H9 (cell line): ENCODE data around the gene ADCY5. TPM values are rescaled to one million over a fixed set of nuclear protein-coding genes. Genes with fewer than 3 reads are reported as not detected.

Source experiments
- DNase-seq: peaks from one replicate; pipeline ENCODE4 v3.0.0-alpha.2; 2017
- H2AFZ ChIP-seq: one replicate; pipeline ENCODE4 v1.6.1; 2013; ENCODE audit warnings: mild to moderate bottlenecking, low read length, control low read depth, moderate library complexity
- H2AK5ac ChIP-seq: 2 replicates; pipeline ENCODE4 v1.6.1; 2013; ENCODE audit warnings: low read length, control low read depth, mixed read lengths; ENCODE audit not compliant: insufficient read length
- H2BK120ac ChIP-seq: one replicate; pipeline ENCODE4 v1.6.1; 2013; ENCODE audit warnings: low read depth, mild to moderate bottlenecking, low read length, control low read depth, inconsistent platforms; ENCODE audit not compliant: poor library complexity, severe bottlenecking
- H2BK12ac ChIP-seq: 2 replicates; pipeline ENCODE4 v1.6.1; 2013; ENCODE audit warnings: low read length, control low read depth, mixed read lengths, low read depth; ENCODE audit not compliant: insufficient read length
- H2BK15ac ChIP-seq: 2 replicates; pipeline ENCODE4 v1.6.1; 2013; ENCODE audit warnings: low read depth, low read length, control low read depth
- H2BK20ac ChIP-seq: one replicate; pipeline ENCODE4 v1.6.1; 2013; ENCODE audit warnings: low read depth, mild to moderate bottlenecking, low read length, control low read depth, inconsistent platforms; ENCODE audit not compliant: poor library complexity, severe bottlenecking
- H2BK5ac ChIP-seq: 2 replicates; pipeline ENCODE4 v1.6.1; 2013; ENCODE audit warnings: low read length, control low read depth, mixed read lengths; ENCODE audit not compliant: insufficient read length
- H3K14ac ChIP-seq: 2 replicates; pipeline ENCODE4 v1.6.1; 2013; ENCODE audit warnings: low read length, control low read depth; ENCODE audit not compliant: insufficient read depth
- H3K18ac ChIP-seq: 2 replicates; pipeline ENCODE4 v1.6.1; 2013; ENCODE audit warnings: low read depth, mild to moderate bottlenecking, mixed read lengths, low read length, control low read depth; ENCODE audit not compliant: insufficient read length
- H3K23ac ChIP-seq: 2 replicates; pipeline ENCODE4 v1.6.1; 2013; ENCODE audit warnings: low read length, control low read depth, mixed read lengths, low read depth; ENCODE audit not compliant: insufficient read length
- H3K23me2 ChIP-seq: 2 replicates; pipeline ENCODE4 v1.6.1; 2013; ENCODE audit warnings: low read depth, mild to moderate bottlenecking, mixed read lengths, low read length, control low read depth; ENCODE audit not compliant: insufficient read length, poor library complexity, severe bottlenecking
- H3K27ac ChIP-seq: 2 replicates; pipeline ENCODE4 v1.5.1; 2013; ENCODE audit warnings: low read length, control low read depth, mixed read lengths, low read depth; ENCODE audit not compliant: insufficient read length
- H3K27me3 ChIP-seq: 2 replicates; pipeline ENCODE4 v1.6.1; 2013; ENCODE audit warnings: low read length, control low read depth, inconsistent platforms; ENCODE audit not compliant: insufficient read depth
- H3K4ac ChIP-seq: 2 replicates; pipeline ENCODE4 v1.6.1; 2013; ENCODE audit warnings: low read depth, mild to moderate bottlenecking, control low read depth, inconsistent platforms, low read length, moderate library complexity
- H3K4me1 ChIP-seq: 2 replicates; pipeline ENCODE4 v1.6.1; 2013; ENCODE audit warnings: low read length, control low read depth, inconsistent platforms; ENCODE audit not compliant: insufficient read depth
- H3K4me2 ChIP-seq: 2 replicates; pipeline ENCODE4 v1.6.1; 2013; ENCODE audit warnings: low read length, control low read depth, mixed read lengths; ENCODE audit not compliant: insufficient read length, insufficient read depth
- H3K56ac ChIP-seq: 2 replicates; pipeline ENCODE4 v1.6.1; 2013; ENCODE audit warnings: low read depth, mild to moderate bottlenecking, mixed read lengths, low read length, control low read depth; ENCODE audit not compliant: insufficient read length
- H3K79me1 ChIP-seq: 2 replicates; pipeline ENCODE4 v1.6.1; 2013; ENCODE audit warnings: low read depth, mild to moderate bottlenecking, moderate library complexity, low read length, control low read depth, inconsistent platforms; ENCODE audit not compliant: insufficient read depth, poor library complexity, severe bottlenecking
- H3K79me2 ChIP-seq: 2 replicates; pipeline ENCODE4 v1.6.1; 2013; ENCODE audit warnings: low read length, control low read depth, inconsistent platforms; ENCODE audit not compliant: insufficient read depth
- H3K9ac ChIP-seq: 2 replicates; pipeline ENCODE4 v1.6.1; 2013; ENCODE audit warnings: low read length, control low read depth, mixed read lengths; ENCODE audit not compliant: insufficient read length; ENCODE audit errors: extremely low read depth
- H3K9me3 ChIP-seq: one replicate; pipeline ENCODE4 v1.6.1; 2013; ENCODE audit warnings: low read depth, low read length, inconsistent platforms; ENCODE audit not compliant: control insufficient read depth
- H3T11ph ChIP-seq: one replicate; pipeline ENCODE4 v1.6.1; 2013; ENCODE audit warnings: mild to moderate bottlenecking, low read length, control low read depth, inconsistent platforms
- H4K20me1 ChIP-seq: one replicate; pipeline ENCODE4 v1.6.1; 2013; ENCODE audit not compliant: control insufficient read depth, insufficient read length, insufficient read depth
- H4K5ac ChIP-seq: 2 replicates; pipeline ENCODE4 v1.6.1; 2013; ENCODE audit warnings: low read depth, mild to moderate bottlenecking, mixed read lengths, low read length, control low read depth; ENCODE audit not compliant: insufficient read length
- H4K8ac ChIP-seq: replicated peaks from 2 replicates; pipeline ENCODE4 v1.6.1; 2013; ENCODE audit warnings: low read length, control low read depth, mixed read lengths, low read depth; ENCODE audit not compliant: insufficient read length
- H4K91ac ChIP-seq: 2 replicates; pipeline ENCODE4 v1.6.1; 2013; ENCODE audit warnings: low read depth, mild to moderate bottlenecking, moderate library complexity, mixed read lengths, low read length, control low read depth; ENCODE audit not compliant: insufficient read length
- H3K27ac Mint-ChIP-seq, 3 experiments: 2 replicates in 2 of 3; 3 replicates in 1 of 3; pipeline ENCODE4 v1.8.0; 2020 to 2021; ENCODE audit warnings: mixed read lengths in 3 of 3, mild to moderate bottlenecking in 1 of 3, moderate library complexity in 1 of 3
- H3K27me3 Mint-ChIP-seq: 2 replicates; pipeline ENCODE4 v1.8.0; 2021; ENCODE audit warnings: low read depth, mild to moderate bottlenecking, moderate library complexity, mixed read lengths
- H3K36me3 Mint-ChIP-seq, 3 experiments: 2 replicates in 2 of 3; 3 replicates in 1 of 3; pipeline ENCODE4 v1.8.0; 2020 to 2021; ENCODE audit warnings: low read depth in 3 of 3, mixed read lengths in 3 of 3; ENCODE audit not compliant: insufficient read depth in 1 of 3
- H3K4me1 Mint-ChIP-seq, 2 experiments: 2 replicates each; pipeline ENCODE4 v1.8.0; 2020; ENCODE audit warnings: mixed read lengths in 2 of 2
- H3K4me3 Mint-ChIP-seq, 2 experiments: 2 replicates in 1 of 2; 3 replicates in 1 of 2; pipeline ENCODE4 v1.8.0; 2020 to 2021; ENCODE audit warnings: mild to moderate bottlenecking in 2 of 2, mixed read lengths in 2 of 2, moderate library complexity in 1 of 2
- H3K9me3 Mint-ChIP-seq, 2 experiments: 2 replicates in 1 of 2; 3 replicates in 1 of 2; pipeline ENCODE4 v1.8.0; 2020; ENCODE audit warnings: mild to moderate bottlenecking in 2 of 2, mixed read lengths in 2 of 2, moderate library complexity in 1 of 2
- CTCF ChIP-seq: fragments of 200-600 bp; sonication (generic); conservative IDR thresholded peaks from 3 replicates; pipeline ENCODE4 v1.8.0; 2021; ENCODE audit warnings: antibody characterized with exemption, mild to moderate bottlenecking
- WGBS: extraction: QIAGEN DNeasy Blood & Tissue Kit; methylation state at CpG from one replicate; pipeline ENCODE4 v1.1.7; 2013; ENCODE audit warnings: missing lambda C conversion rate, low lambda C conversion rate, mixed read lengths; ENCODE audit not compliant: insufficient read length; ENCODE audit errors: extremely low coverage; 5-methylcytosine and 5-hydroxymethylcytosine counted together
- total RNA-seq: library from RNA; stranded (reverse); gene quantifications from 2 replicates; pipeline ENCODE4 v1.2.1, GENCODE V29; 2021

Gene ADCY5
- total RNA-seq, 1 experiment from 2014 or later = 5.0 TPM

GRCh38 chr3:123321806-123322205, 127.1 kb downstream of the ADCY5 start:
- Mint-ChIP-seq H3K27me3 (peaks cover 13% of the 10 kb centered on the region), H3K4me3 (no peak overlapping the region), H3K4me1 (peaks cover 35 to 38% of the 10 kb centered on the region in 2 experiments), H3K27ac (no peak overlapping the region), H3K9me3 (no peaks in the 10 kb centered on the region; a peak in 1 of 5 replicates), H3K36me3 (peaks cover 0 to 8% (median 2%) of the 10 kb centered on the region in 3 experiments; a peak in 4 of 7 replicates)
- no peak overlapping the region for H2BK20ac ChIP-seq
- no peaks in the 10 kb centered on the region for H4K20me1 ChIP-seq
- H3T11ph ChIP-seq = no peak overlapping the region
- no peak for TF ChIP-seq CTCF
- no peak overlapping the region for H3K23ac ChIP-seq
- DNase-seq = no peak
- H2BK5ac ChIP-seq = no peak overlapping the region
- H4K5ac ChIP-seq = no peak overlapping the region
- H4K8ac ChIP-seq = no peak overlapping the region
- H3K79me1 ChIP-seq = no peaks in the 10 kb centered on the region
- no peak overlapping the region for H2BK12ac ChIP-seq
- H3K9me3 ChIP-seq = no peaks in the 10 kb centered on the region
- no peak overlapping the region for H2AFZ ChIP-seq
- H2BK120ac ChIP-seq = no peak overlapping the region
- H3K18ac ChIP-seq = no peak overlapping the region
- H3K9ac ChIP-seq = no peak overlapping the region
- H3K27me3 ChIP-seq = no peaks in the 10 kb centered on the region
- no peaks in the 10 kb centered on the region; the same call in 1 of the 2 replicates for H3K79me2 ChIP-seq
- H3K56ac ChIP-seq = no peak overlapping the region
- no peak overlapping the region for H3K4me2 ChIP-seq
- H3K4me1 ChIP-seq = peaks cover 5% of the 10 kb centered on the region; the same call in 1 of the 2 replicates
- no peak overlapping the region for H4K91ac ChIP-seq
- H3K4ac ChIP-seq = no peak overlapping the region
- H3K23me2 ChIP-seq = no peaks in the 10 kb centered on the region
- no peak overlapping the region for H2BK15ac ChIP-seq
- WGBS = no CpG with 5 or more reads among the region's 8 CpGs
- H3K27ac ChIP-seq = no peak overlapping the region
- no peak overlapping the region for H3K14ac ChIP-seq
- no peak overlapping the region for H2AK5ac ChIP-seq
